Measurements from ENCODE around the gene MKNK2.

GRCh38 chr19:2064395-2064787, 13.3 kb upstream of the MKNK2 start:
- TF ChIP-seq CTCF (IDR thresholded peaks at IDR 0.05) (no peak), POLR2A (IDR thresholded peaks at IDR 0.05) (no peak)
